Ovary (tissue), 3 donors: Measurements from ENCODE around the gene PPARD.

Source experiments
- CTCF ChIP-seq, 3 donors: fragments of 450-650 bp in 2 of 3; fragments of 200-600 bp in 1 of 3; IDR thresholded peaks; one replicate each; pipeline versions ENCODE4 v1.5.1 to v1.8.0; 2016 to 2022; ENCODE audit warnings: antibody characterized with exemption in 3 of 3, mild to moderate bottlenecking in 1 of 3
- EP300 ChIP-seq: sonication (generic); formaldehyde crosslinking; IDR thresholded peaks from one replicate; pipeline ENCODE4 v1.6.1; 2017; ENCODE audit warnings: antibody characterized with exemption
- donor health status: DM: no; HTN: no; CAD: no.

- peak in 2 of 3 donors; percentile 23 to 37 for TF ChIP-seq CTCF (IDR thresholded peaks at IDR 0.05)
- no peak for TF ChIP-seq EP300
Measured at GRCh38 chr6:35294308-35294945, 47.9 kb upstream of the PPARD start.
